ENCODE data around the gene FHL2. TPM values are rescaled to one million over a fixed set of nuclear protein-coding genes. Genes with fewer than 3 reads are reported as not detected.

The FHL2 gene
- total and polyA plus RNA-seq, 9 of the 15 experiments (the other 6 are each of a cell fraction or from before 2014, with no cell fraction given), result 7.5 to 33.1 (median 23.9) TPM

DNA sequence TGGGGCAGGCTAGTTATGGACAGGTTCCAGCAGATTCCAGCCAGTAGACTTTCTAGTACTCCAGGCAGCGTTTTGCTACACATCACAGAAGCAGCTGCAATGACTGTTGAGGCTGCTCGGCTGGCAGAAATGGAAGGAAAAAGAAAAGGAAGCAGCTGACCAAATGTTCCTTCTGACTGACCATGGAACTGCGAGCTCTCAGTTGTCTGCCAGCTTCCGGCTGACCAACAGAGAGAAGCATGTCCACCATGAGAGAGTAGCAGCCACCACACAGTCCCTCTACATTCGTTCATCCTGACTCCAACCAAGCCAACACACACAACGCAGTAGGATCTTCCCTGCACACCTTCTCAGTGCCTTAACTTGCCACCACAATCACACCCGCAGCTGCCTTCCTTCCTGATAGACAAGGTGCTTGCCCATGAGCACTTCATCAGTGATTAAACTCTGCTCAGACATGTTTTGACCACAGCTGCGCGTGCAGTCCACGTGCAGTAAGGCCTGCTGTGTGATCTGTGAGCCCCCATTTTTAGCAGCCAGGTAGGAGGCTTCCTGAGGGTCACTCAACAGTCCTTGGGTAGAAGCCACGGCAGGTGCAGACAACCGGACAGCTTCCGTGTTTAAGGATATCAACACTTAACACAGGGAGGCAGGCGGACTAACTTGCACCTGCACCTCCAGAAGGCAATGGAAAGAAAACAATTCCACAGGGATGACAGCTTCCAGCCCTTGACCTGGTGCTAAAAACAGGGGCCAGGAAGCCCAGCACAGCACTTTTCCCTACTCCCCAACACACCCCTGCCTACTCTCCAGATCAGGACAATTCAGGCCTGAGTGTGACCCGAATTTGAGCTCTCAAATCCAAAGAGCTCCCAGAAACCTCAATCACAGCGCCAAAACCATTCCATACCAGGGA, 70.3 kb downstream of the FHL2 start (continued):
- TF ChIP-seq, protein P1, sequence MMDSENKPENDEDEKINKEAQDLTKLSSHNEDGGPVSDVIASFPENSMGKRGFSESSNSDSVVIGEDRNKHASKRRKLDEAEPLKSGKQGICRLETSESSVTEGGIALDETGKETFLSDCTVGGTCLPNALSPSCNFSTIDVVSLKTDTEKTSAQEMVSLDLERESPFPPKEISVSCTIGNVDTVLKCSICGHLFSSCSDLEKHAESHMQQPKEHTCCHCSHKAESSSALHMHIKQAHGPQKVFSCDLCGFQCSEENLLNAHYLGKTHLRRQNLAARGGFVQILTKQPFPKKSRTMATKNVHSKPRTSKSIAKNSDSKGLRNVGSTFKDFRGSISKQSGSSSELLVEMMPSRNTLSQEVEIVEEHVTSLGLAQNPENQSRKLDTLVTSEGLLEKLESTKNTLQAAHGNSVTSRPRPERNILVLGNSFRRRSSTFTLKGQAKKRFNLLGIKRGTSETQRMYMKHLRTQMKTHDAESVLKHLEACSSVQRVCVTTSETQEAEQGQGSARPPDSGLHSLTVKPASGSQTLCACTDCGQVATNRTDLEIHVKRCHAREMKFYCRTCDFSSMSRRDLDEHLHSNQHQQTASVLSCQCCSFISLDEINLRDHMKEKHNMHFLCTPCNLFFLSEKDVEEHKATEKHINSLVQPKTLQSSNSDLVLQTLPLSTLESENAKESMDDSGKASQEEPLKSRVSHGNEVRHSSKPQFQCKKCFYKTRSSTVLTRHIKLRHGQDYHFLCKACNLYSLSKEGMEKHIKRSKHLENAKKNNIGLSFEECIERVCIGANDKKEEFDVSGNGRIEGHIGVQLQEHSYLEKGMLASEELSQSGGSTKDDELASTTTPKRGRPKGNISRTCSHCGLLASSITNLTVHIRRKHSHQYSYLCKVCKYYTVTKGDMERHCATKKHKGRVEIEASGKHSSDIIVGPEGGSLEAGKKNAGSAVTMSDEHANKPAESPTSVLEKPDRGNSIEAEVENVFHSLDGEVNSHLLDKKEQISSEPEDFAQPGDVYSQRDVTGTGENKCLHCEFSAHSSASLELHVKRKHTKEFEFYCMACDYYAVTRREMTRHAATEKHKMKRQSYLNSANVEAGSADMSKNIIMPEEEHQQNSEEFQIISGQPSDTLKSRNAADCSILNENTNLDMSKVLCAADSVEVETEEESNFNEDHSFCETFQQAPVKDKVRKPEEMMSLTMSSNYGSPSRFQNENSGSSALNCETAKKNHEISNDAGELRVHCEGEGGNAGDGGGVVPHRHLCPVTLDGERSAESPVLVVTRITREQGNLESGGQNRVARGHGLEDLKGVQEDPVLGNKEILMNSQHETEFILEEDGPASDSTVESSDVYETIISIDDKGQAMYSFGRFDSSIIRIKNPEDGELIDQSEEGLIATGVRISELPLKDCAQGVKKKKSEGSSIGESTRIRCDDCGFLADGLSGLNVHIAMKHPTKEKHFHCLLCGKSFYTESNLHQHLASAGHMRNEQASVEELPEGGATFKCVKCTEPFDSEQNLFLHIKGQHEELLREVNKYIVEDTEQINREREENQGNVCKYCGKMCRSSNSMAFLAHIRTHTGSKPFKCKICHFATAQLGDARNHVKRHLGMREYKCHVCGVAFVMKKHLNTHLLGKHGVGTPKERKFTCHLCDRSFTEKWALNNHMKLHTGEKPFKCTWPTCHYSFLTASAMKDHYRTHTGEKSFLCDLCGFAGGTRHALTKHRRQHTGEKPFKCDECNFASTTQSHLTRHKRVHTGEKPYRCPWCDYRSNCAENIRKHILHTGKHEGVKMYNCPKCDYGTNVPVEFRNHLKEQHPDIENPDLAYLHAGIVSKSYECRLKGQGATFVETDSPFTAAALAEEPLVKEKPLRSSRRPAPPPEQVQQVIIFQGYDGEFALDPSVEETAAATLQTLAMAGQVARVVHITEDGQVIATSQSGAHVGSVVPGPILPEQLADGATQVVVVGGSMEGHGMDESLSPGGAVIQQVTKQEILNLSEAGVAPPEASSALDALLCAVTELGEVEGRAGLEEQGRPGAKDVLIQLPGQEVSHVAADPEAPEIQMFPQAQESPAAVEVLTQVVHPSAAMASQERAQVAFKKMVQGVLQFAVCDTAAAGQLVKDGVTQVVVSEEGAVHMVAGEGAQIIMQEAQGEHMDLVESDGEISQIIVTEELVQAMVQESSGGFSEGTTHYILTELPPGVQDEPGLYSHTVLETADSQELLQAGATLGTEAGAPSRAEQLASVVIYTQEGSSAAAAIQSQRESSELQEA (IDR thresholded peaks at IDR 0.05; ENCODE audit: low read depth), result no peak
- TF ChIP-seq HNRNPLL (IDR thresholded peaks at IDR 0.05; ENCODE audit: low read depth, low read length, poor library complexity, severe bottlenecking) (no peak), ZNF253 (CRISPR knock-in tag; conservative IDR thresholded peaks at IDR 0.05) (no peak), BCOR (IDR thresholded peaks at IDR 0.05) (peak; percentile 91), CGGBP1 (CRISPR knock-in tag; IDR thresholded peaks at IDR 0.05) (no peak), ZMIZ1 (IDR thresholded peaks at IDR 0.05; ENCODE audit: low read depth in 2 of 2, low read length in 2 of 2) (no peak)
- TF ChIP-seq, protein P2, sequence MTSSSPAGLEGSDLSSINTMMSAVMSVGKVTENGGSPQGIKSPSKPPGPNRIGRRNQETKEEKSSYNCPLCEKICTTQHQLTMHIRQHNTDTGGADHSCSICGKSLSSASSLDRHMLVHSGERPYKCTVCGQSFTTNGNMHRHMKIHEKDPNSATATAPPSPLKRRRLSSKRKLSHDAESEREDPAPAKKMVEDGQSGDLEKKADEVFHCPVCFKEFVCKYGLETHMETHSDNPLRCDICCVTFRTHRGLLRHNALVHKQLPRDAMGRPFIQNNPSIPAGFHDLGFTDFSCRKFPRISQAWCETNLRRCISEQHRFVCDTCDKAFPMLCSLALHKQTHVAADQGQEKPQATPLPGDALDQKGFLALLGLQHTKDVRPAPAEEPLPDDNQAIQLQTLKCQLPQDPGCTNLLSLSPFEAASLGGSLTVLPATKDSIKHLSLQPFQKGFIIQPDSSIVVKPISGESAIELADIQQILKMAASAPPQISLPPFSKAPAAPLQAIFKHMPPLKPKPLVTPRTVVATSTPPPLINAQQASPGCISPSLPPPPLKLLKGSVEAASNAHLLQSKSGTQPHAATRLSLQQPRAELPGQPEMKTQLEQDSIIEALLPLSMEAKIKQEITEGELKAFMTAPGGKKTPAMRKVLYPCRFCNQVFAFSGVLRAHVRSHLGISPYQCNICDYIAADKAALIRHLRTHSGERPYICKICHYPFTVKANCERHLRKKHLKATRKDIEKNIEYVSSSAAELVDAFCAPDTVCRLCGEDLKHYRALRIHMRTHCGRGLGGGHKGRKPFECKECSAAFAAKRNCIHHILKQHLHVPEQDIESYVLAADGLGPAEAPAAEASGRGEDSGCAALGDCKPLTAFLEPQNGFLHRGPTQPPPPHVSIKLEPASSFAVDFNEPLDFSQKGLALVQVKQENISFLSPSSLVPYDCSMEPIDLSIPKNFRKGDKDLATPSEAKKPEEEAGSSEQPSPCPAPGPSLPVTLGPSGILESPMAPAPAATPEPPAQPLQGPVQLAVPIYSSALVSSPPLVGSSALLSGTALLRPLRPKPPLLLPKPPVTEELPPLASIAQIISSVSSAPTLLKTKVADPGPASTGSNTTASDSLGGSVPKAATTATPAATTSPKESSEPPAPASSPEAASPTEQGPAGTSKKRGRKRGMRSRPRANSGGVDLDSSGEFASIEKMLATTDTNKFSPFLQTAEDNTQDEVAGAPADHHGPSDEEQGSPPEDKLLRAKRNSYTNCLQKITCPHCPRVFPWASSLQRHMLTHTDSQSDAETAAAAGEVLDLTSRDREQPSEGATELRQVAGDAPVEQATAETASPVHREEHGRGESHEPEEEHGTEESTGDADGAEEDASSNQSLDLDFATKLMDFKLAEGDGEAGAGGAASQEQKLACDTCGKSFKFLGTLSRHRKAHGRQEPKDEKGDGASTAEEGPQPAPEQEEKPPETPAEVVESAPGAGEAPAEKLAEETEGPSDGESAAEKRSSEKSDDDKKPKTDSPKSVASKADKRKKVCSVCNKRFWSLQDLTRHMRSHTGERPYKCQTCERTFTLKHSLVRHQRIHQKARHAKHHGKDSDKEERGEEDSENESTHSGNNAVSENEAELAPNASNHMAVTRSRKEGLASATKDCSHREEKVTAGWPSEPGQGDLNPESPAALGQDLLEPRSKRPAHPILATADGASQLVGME (CRISPR knock-in tag; IDR thresholded peaks at IDR 0.05), result no peak
